Fibroblast of lung (primary cell): ENCODE measurements around the gene SV2A. TPM values are rescaled to one million over a fixed set of nuclear protein-coding genes. Genes with fewer than 3 reads are reported as not detected.

Experiments
- DNase-seq, 2 donors: peaks; one replicate each; pipeline versions ENCODE4 v3.0.0 to v3.0.0-alpha.2; 2010; ENCODE audit warnings: low read depth in 2 of 2
- H2AFZ ChIP-seq: 2 replicates; pipeline ENCODE4 v1.5.1; 2012; ENCODE audit warnings: low read length, control low read depth, inconsistent platforms
- H3K27ac ChIP-seq: 2 replicates; pipeline ENCODE4 v1.5.1; 2011; ENCODE audit warnings: low read length, control low read depth; ENCODE audit not compliant: insufficient read depth
- H3K27me3 ChIP-seq: 2 replicates; pipeline ENCODE4 v1.5.1; 2011; ENCODE audit warnings: mild to moderate bottlenecking, low read length; ENCODE audit not compliant: control insufficient read depth, insufficient read depth
- H3K36me3 ChIP-seq: 2 replicates; pipeline ENCODE4 v1.5.1; 2011; ENCODE audit warnings: low read length; ENCODE audit not compliant: control insufficient read depth, insufficient read depth
- H3K4me1 ChIP-seq: 2 replicates; pipeline ENCODE4 v1.5.1; 2011; ENCODE audit warnings: low read length; ENCODE audit not compliant: control insufficient read depth, insufficient read depth; ENCODE audit errors: extremely low read depth
- H3K4me2 ChIP-seq: 2 replicates; pipeline ENCODE4 v1.5.1; 2011; ENCODE audit warnings: low read length, control low read depth; ENCODE audit not compliant: insufficient read depth; ENCODE audit errors: extremely low read depth
- H3K4me3 ChIP-seq, 4 experiments: fragments of 200-600 bp in 1 of 4; sonication (generic) in 1 of 4; replicated peaks in 1 of 4; 2 replicates each; pipeline ENCODE4 v1.5.1; 2011 to 2016; ENCODE audit warnings: low read length in 4 of 4, low read depth in 3 of 4, mild to moderate bottlenecking in 3 of 4, control low read depth in 2 of 4, inconsistent platforms in 1 of 4, mixed read lengths in 1 of 4; ENCODE audit not compliant: insufficient read depth in 1 of 4; ENCODE audit errors: control extremely low read depth in 1 of 4
- H3K79me2 ChIP-seq: 2 replicates; pipeline ENCODE4 v1.5.1; 2012; ENCODE audit warnings: mild to moderate bottlenecking, low read length, inconsistent platforms; ENCODE audit not compliant: control insufficient read depth, insufficient read depth
- H3K9ac ChIP-seq: 2 replicates; pipeline ENCODE4 v1.5.1; 2011; ENCODE audit warnings: mild to moderate bottlenecking, low read length, control low read depth; ENCODE audit not compliant: insufficient read depth
- H3K9me3 ChIP-seq: 2 replicates; pipeline ENCODE4 v1.5.1; 2012; ENCODE audit warnings: low read depth, low read length; ENCODE audit not compliant: control insufficient read depth, insufficient read depth
- H4K20me1 ChIP-seq: 2 replicates; pipeline ENCODE4 v1.5.1; 2011; ENCODE audit warnings: low read length; ENCODE audit not compliant: control insufficient read depth, insufficient read depth; ENCODE audit errors: extremely low read depth
- CTCF ChIP-seq, 2 donors: IDR thresholded peaks in 1 of 2; conservative IDR thresholded peaks in 1 of 2; 1 replicate in 1 of 2; 2 replicates in 1 of 2; pipeline ENCODE4 v1.5.1; 2011 to 2012; ENCODE audit warnings: low read length in 2 of 2, control low read depth in 1 of 2, inconsistent platforms in 1 of 2, low read depth in 1 of 2, mild to moderate bottlenecking in 1 of 2
- EZH2 ChIP-seq: IDR thresholded peaks from 2 replicates; pipeline ENCODE4 v1.5.1; 2012; ENCODE audit warnings: low read length, control low read depth, mild to moderate bottlenecking; ENCODE audit errors: missing control alignments
- polyA plus RNA-seq, 2 donors: library from polyadenylated mRNA; depleted of rRNA in 1 of 2; stranded (reverse) in 1 of 2; unstranded in 1 of 2; fragments of >200 nt; gene quantifications; 2 replicates each; pipeline ENCODE4 v1.2.1, GENCODE V29; 2011 to 2012; ENCODE audit warnings: missing spikeins in 1 of 2
- total RNA-seq: library from RNA; depleted of rRNA; stranded (reverse); fragments of >200 nt; gene quantifications from 2 replicates; pipeline ENCODE4 v1.2.1, GENCODE V29; 2014

SV2A gene
- total and polyA plus RNA-seq, 2 donors (not counting 1 experiment from before 2014, with no cell fraction given): 35.8 to 39.6 TPM

- H3K9me3 ChIP-seq: no peaks in the 10 kb centered on the region
- no peak overlapping the region for H3K4me2 ChIP-seq
- H3K36me3 ChIP-seq: no peaks in the 10 kb centered on the region
- no peak overlapping the region for H2AFZ ChIP-seq
- no peak overlapping the region for H3K27ac ChIP-seq
- peak overlapping the region in 2 of 4 experiments; percentile 77 to 80 for H3K4me3 ChIP-seq
- DNase-seq: no peak
- H3K79me2 ChIP-seq: peaks cover 3% of the 10 kb centered on the region
- H3K4me1 ChIP-seq: peaks cover 2% of the 10 kb centered on the region
- no peaks in the 10 kb centered on the region for H4K20me1 ChIP-seq
- TF ChIP-seq EZH2 (no peak), CTCF (conservative IDR thresholded peaks at IDR 0.05 in 1 of 2, IDR thresholded peaks at IDR 0.05 in 1 of 2; ENCODE audit: low read depth in 1 of 2, low read length in 2 of 2) (no peak)
- no peak overlapping the region for H3K9ac ChIP-seq
- no peaks in the 10 kb centered on the region for H3K27me3 ChIP-seq
Observed at GRCh38 chr1:149883598-149884247, 33.9 kb downstream of the SV2A start.

- no peak overlapping the region for H3K4me3 ChIP-seq
- H3K9me3 ChIP-seq: no peaks in the 10 kb centered on the region
- no peak overlapping the region for H2AFZ ChIP-seq
- peaks cover 2% of the 10 kb centered on the region for H3K4me1 ChIP-seq
- TF ChIP-seq CTCF (conservative IDR thresholded peaks at IDR 0.05 in 1 of 2, IDR thresholded peaks at IDR 0.05 in 1 of 2; ENCODE audit: low read depth in 1 of 2, low read length in 2 of 2) (no peak), EZH2 (no peak)
- no peaks in the 10 kb centered on the region for H4K20me1 ChIP-seq
- H3K9ac ChIP-seq: no peak overlapping the region
- no peak overlapping the region for H3K27ac ChIP-seq
- no peak overlapping the region for H3K4me2 ChIP-seq
- no peaks in the 10 kb centered on the region for H3K27me3 ChIP-seq
- peaks cover 3% of the 10 kb centered on the region for H3K79me2 ChIP-seq
- no peak for DNase-seq
- H3K36me3 ChIP-seq: no peaks in the 10 kb centered on the region
Observed at GRCh38 chr1:149881876-149882275, 35.8 kb downstream of the SV2A start.

- Histone ChIP-seq H3K9me3 (no peaks in the 10 kb centered on the region), H3K4me2 (no peak overlapping the region), H3K27ac (no peak overlapping the region), H2AFZ (no peak overlapping the region), H3K27me3 (no peaks in the 10 kb centered on the region), H3K36me3 (no peaks in the 10 kb centered on the region), H3K9ac (no peak overlapping the region), H3K4me3 (no peak overlapping the region), H4K20me1 (no peaks in the 10 kb centered on the region), H3K79me2 (no peaks in the 10 kb centered on the region), H3K4me1 (no peaks in the 10 kb centered on the region)
- no peak for DNase-seq
- TF ChIP-seq EZH2: no peak
- TF ChIP-seq CTCF (conservative IDR thresholded peaks at IDR 0.05 in 1 of 2, IDR thresholded peaks at IDR 0.05 in 1 of 2; ENCODE audit: low read depth in 1 of 2, low read length in 2 of 2): no peak
Observed at GRCh38 chr1:149879556-149879955, 38.1 kb downstream of the SV2A start.
